HEK293 (cell line): ENCODE measurements around the gene LSM11.

Source experiments
- CTCF ChIP-seq: fragments of 450-650 bp; formaldehyde crosslinking; IDR thresholded peaks from 2 replicates; pipeline ENCODE4 v1.5.1; 2016; ENCODE audit warnings: missing biosample characterization, missing genetic modification characterization
- SCRT2 ChIP-seq: fragments of 450-650 bp; formaldehyde crosslinking; IDR thresholded peaks from 2 replicates; pipeline ENCODE4 v1.5.1; 2016; ENCODE audit warnings: missing biosample characterization, missing genetic modification characterization
- ZNF426 ChIP-seq: fragments of 450-650 bp; formaldehyde crosslinking; IDR thresholded peaks from 2 replicates; pipeline ENCODE4 v1.5.1; 2017; ENCODE audit warnings: missing biosample characterization, missing genetic modification characterization, mild to moderate bottlenecking, inconsistent platforms, moderate library complexity
- ZNF704 ChIP-seq: fragments of 450-650 bp; formaldehyde crosslinking; IDR thresholded peaks from 2 replicates; pipeline ENCODE4 v1.5.1; 2016; ENCODE audit warnings: missing biosample characterization, missing genetic modification characterization

GRCh38 chr5:157747766-157748700 lies 4.5 kb downstream of the LSM11 start:
- TF ChIP-seq CTCF (tag by site-specific recombination) (no peak), ZNF426 (no peak), ZNF704 (tag by site-specific recombination) (no peak), SCRT2 (no peak)
